ENCODE measurements around the gene EEF2KMT. TPM values are rescaled to one million over a fixed set of nuclear protein-coding genes. Genes with fewer than 3 reads are reported as not detected.
A peak's percentile ranks its signal among the peaks of the same experiment; 100 is the strongest.

The EEF2KMT gene
- total and polyA plus RNA-seq, 2 of the 13 experiments (the other 11 are each of a cell fraction or from before 2014, with no cell fraction given): 10.7 to 26.9 TPM

DNA sequence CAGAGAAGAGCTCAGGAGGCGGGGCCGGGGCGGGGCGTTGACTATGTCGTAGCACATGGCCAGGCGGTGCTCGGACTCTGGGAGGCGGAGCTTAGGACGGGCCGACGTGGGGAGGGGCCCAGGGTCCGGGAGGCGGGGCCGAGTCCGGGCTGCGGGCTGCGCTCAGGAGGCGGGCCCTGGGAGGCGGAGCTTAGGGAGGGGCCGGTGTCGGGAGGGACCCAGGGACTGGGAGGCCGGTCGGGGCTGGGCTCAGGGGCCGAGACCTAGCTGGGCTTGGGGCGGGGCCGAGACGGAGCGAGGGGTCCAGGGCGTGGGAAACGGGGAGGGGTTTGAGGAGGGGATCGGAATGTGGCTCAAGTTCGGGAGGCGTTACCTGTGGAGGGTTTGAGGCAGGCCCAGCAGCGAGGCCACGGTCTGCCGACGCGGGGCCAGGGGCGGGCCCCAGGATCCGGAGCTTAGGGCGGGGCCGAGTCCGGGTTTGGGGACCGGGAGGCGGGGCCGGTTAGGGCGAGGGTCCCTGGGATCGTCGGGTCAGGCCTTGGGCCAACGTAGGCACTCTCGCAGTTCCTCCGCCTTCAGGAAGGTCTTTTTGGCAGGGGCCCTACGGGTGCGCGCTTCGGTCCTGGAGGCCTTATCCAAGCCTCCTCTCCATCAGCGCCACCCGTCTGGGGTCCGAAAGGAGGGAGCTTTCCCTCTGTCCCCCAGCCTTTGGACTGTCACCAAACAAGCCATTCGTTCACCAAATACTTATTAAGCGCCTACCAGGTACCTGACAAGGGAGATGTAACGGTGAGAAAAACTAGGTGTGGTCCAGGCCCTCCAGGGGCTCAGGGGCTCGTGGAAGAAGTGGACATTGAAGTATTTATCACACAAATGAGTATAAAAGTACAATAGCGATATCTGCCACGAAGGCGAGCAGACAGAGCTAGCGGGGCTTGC lies 895 bp upstream of the EEF2KMT start (continued):
- TF ChIP-seq, protein P1, sequence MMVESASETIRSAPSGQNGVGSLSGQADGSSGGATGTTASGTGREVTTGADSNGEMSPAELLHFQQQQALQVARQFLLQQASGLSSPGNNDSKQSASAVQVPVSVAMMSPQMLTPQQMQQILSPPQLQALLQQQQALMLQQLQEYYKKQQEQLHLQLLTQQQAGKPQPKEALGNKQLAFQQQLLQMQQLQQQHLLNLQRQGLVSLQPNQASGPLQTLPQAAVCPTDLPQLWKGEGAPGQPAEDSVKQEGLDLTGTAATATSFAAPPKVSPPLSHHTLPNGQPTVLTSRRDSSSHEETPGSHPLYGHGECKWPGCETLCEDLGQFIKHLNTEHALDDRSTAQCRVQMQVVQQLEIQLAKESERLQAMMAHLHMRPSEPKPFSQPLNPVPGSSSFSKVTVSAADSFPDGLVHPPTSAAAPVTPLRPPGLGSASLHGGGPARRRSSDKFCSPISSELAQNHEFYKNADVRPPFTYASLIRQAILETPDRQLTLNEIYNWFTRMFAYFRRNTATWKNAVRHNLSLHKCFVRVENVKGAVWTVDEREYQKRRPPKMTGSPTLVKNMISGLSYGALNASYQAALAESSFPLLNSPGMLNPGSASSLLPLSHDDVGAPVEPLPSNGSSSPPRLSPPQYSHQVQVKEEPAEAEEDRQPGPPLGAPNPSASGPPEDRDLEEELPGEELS (CRISPR knock-in tag; IDR thresholded peaks at IDR 0.05): peak; percentile 17; the same call in 1 of the 2 replicates
- TF ChIP-seq, protein P2, sequence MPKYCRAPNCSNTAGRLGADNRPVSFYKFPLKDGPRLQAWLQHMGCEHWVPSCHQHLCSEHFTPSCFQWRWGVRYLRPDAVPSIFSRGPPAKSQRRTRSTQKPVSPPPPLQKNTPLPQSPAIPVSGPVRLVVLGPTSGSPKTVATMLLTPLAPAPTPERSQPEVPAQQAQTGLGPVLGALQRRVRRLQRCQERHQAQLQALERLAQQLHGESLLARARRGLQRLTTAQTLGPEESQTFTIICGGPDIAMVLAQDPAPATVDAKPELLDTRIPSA (CRISPR knock-in tag; IDR thresholded peaks at IDR 0.05; ENCODE audit: borderline replicate concordance): peak; percentile 31; the same call in 1 of the 2 replicates
- TF ChIP-seq, protein P3, sequence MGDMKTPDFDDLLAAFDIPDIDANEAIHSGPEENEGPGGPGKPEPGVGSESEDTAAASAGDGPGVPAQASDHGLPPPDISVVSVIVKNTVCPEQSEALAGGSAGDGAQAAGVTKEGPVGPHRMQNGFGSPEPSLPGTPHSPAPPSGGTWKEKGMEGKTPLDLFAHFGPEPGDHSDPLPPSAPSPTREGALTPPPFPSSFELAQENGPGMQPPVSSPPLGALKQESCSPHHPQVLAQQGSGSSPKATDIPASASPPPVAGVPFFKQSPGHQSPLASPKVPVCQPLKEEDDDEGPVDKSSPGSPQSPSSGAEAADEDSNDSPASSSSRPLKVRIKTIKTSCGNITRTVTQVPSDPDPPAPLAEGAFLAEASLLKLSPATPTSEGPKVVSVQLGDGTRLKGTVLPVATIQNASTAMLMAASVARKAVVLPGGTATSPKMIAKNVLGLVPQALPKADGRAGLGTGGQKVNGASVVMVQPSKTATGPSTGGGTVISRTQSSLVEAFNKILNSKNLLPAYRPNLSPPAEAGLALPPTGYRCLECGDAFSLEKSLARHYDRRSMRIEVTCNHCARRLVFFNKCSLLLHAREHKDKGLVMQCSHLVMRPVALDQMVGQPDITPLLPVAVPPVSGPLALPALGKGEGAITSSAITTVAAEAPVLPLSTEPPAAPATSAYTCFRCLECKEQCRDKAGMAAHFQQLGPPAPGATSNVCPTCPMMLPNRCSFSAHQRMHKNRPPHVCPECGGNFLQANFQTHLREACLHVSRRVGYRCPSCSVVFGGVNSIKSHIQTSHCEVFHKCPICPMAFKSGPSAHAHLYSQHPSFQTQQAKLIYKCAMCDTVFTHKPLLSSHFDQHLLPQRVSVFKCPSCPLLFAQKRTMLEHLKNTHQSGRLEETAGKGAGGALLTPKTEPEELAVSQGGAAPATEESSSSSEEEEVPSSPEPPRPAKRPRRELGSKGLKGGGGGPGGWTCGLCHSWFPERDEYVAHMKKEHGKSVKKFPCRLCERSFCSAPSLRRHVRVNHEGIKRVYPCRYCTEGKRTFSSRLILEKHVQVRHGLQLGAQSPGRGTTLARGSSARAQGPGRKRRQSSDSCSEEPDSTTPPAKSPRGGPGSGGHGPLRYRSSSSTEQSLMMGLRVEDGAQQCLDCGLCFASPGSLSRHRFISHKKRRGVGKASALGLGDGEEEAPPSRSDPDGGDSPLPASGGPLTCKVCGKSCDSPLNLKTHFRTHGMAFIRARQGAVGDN (CRISPR knock-in tag; IDR thresholded peaks at IDR 0.05): peak; percentile 77
- TF ChIP-seq, protein P4, sequence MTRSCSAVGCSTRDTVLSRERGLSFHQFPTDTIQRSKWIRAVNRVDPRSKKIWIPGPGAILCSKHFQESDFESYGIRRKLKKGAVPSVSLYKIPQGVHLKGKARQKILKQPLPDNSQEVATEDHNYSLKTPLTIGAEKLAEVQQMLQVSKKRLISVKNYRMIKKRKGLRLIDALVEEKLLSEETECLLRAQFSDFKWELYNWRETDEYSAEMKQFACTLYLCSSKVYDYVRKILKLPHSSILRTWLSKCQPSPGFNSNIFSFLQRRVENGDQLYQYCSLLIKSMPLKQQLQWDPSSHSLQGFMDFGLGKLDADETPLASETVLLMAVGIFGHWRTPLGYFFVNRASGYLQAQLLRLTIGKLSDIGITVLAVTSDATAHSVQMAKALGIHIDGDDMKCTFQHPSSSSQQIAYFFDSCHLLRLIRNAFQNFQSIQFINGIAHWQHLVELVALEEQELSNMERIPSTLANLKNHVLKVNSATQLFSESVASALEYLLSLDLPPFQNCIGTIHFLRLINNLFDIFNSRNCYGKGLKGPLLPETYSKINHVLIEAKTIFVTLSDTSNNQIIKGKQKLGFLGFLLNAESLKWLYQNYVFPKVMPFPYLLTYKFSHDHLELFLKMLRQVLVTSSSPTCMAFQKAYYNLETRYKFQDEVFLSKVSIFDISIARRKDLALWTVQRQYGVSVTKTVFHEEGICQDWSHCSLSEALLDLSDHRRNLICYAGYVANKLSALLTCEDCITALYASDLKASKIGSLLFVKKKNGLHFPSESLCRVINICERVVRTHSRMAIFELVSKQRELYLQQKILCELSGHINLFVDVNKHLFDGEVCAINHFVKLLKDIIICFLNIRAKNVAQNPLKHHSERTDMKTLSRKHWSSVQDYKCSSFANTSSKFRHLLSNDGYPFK (CRISPR knock-in tag; IDR thresholded peaks at IDR 0.05; ENCODE audit: borderline replicate concordance): peak; percentile 21; the same call in 1 of the 2 replicates
- peak; percentile 79; the same call in 1 of the 2 replicates for TF ChIP-seq ZNF546 (CRISPR knock-in tag; conservative IDR thresholded peaks at IDR 0.05)
- 0 out of 2 replicates have a peak, but pooled peaks have one; percentile 10 for TF ChIP-seq ZNF556 (CRISPR knock-in tag; IDR thresholded peaks at IDR 0.05; ENCODE audit: borderline replicate concordance)
- TF ChIP-seq, protein P5, sequence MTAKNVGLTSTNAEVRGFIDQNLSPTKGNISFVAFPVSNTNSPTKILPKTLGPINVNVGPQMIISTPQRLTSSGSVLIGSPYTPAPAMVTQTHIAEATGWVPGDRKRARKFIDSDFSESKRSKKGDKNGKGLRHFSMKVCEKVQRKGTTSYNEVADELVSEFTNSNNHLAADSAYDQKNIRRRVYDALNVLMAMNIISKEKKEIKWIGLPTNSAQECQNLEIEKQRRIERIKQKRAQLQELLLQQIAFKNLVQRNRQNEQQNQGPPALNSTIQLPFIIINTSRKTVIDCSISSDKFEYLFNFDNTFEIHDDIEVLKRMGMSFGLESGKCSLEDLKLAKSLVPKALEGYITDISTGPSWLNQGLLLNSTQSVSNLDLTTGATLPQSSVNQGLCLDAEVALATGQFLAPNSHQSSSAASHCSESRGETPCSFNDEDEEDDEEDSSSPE (CRISPR knock-in tag; IDR thresholded peaks at IDR 0.05): 0 out of 2 replicates have a peak, but pooled peaks have one; percentile 8
- peak; percentile 31; the same call in 1 of the 2 replicates for TF ChIP-seq FOXO1 (CRISPR knock-in tag; IDR thresholded peaks at IDR 0.05)
- peak; percentile 37; the same call in 1 of the 2 replicates for TF ChIP-seq HDAC1 (CRISPR knock-in tag; IDR thresholded peaks at IDR 0.05)
- TF ChIP-seq AHR (CRISPR knock-in tag; IDR thresholded peaks at IDR 0.05): peak; percentile 65; the same call in 1 of the 2 replicates
- TF ChIP-seq HNRNPK (IDR thresholded peaks at IDR 0.05; ENCODE audit: low read depth, low read length, poor library complexity, severe bottlenecking): peak; percentile 90
- peak; percentile 47; the same call in 1 of the 2 replicates for TF ChIP-seq ZMYM3 (CRISPR knock-in tag; IDR thresholded peaks at IDR 0.05)
- TF ChIP-seq ZNF274 (CRISPR knock-in tag; IDR thresholded peaks at IDR 0.05): 0 out of 2 replicates have a peak, but pooled peaks have one; percentile 23
- TF ChIP-seq GZF1 (CRISPR knock-in tag; IDR thresholded peaks at IDR 0.05): 0 out of 2 replicates have a peak, but pooled peaks have one; percentile 23
